Measurements from ENCODE around the gene CT45A2.
"Not testable (repeated sequence)": the region's sequence is repeated elsewhere in the genome, so short reads cannot be mapped to it uniquely, and the experiment has no call there.

GRCh38 chrX:135785403-135785802 is 34.4 kb downstream of the CT45A2 start, which contains the start of gene CT45A5:
- TF ChIP-seq CTCF (IDR thresholded peaks at IDR 0.05); ZFX (IDR thresholded peaks at IDR 0.05; ENCODE audit: borderline replicate concordance): not testable (repeated sequence)

Data from 22Rv1 (cell line).